ENCODE data around the gene MCCD1. TPM values are rescaled to one million over a fixed set of nuclear protein-coding genes. Genes with fewer than 3 reads are reported as not detected.

Gene MCCD1
- total and polyA plus RNA-seq, 4 donors, result not detected

DNA sequence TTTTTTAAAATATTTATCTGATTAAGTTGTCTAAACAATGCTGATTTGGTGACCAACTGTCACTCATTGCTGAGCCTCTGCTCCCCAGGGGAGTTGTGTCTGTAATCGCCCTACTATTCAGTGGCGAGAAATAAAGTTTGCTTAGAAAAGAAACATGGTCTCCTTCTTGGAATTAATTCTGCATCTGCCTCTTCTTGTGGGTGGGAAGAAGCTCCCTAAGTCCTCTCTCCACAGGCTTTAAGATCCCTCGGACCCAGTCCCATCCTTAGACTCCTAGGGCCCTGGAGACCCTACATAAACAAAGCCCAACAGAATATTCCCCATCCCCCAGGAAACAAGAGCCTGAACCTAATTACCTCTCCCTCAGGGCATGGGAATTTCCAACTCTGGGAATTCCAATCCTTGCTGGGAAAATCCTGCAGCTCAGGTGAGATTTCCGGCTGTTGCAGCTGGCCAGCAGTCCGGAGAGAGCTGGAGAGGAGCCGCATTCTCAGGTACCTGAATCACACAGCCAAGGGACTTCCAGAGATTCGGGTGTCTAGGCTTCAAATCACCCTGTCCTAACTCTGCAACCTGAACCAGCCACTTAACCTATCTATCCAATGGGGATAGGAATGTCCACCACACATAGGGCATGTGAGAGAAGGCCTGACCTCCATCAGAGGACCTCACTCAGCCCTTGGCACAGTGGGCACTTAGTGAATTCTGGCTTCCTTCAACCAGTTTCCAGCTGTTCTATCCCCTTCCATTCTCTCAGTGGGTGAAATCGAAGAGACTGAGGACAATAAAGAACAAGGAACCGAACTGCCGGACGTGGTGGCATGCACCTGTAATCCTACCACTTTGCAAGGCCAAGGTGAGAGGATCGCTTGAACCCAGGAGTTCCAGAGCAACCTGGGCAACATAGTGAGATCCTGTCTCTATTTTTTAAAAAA is 49.7 kb downstream of the MCCD1 start:
- Histone ChIP-seq H3K27me3 (ENCODE audit: control insufficient read depth in 1 of 2, insufficient read depth in 2 of 2, low read length in 1 of 2) (no peaks in the 10 kb centered on the region), H3K27ac (ENCODE audit: low read depth in 1 of 2, low read length in 2 of 2) (no peak overlapping the region), H3K4me1 (ENCODE audit: control insufficient read depth in 1 of 2, insufficient read depth in 2 of 2, low read length in 2 of 2) (no peaks in the 10 kb centered on the region), H3K4me3 (ENCODE audit: low read length in 2 of 2) (no peak overlapping the region), H3K36me3 (ENCODE audit: control insufficient read depth in 1 of 2, insufficient read depth in 2 of 2, low read length in 1 of 2) (no peaks in the 10 kb centered on the region), H3K9me3 (ENCODE audit: control insufficient read depth, low read length) (no peaks in the 10 kb centered on the region)
- intact Hi-C loops (cut with DNase I), result no loop called here
- 82 to 84% methylated on average over 12 of the region's 12 CpGs for WGBS, 2 donors
- DNase-seq (no peak), ATAC-seq (ENCODE audit: low FRiP score) (no peak)

- Histone ChIP-seq H3K9me3 (ENCODE audit: control insufficient read depth, low read length) (no peaks in the 10 kb centered on the region), H3K27me3 (ENCODE audit: control insufficient read depth in 1 of 2, insufficient read depth in 2 of 2, low read length in 1 of 2) (no peaks in the 10 kb centered on the region), H3K4me3 (ENCODE audit: low read length in 2 of 2) (no peak overlapping the region), H3K27ac (ENCODE audit: low read depth in 1 of 2, low read length in 2 of 2) (no peak overlapping the region), H3K36me3 (ENCODE audit: control insufficient read depth in 1 of 2, insufficient read depth in 2 of 2, low read length in 1 of 2) (no peaks in the 10 kb centered on the region), H3K4me1 (ENCODE audit: control insufficient read depth in 1 of 2, insufficient read depth in 2 of 2, low read length in 2 of 2) (no peaks in the 10 kb centered on the region)
- ATAC-seq (ENCODE audit: low FRiP score) (no peak), DNase-seq (no peak)
- intact Hi-C loops (cut with DNase I), result no loop called here
- 92 to 94% methylated on average over 3 of the region's 3 CpGs for WGBS, 2 donors
These were observed 50.4 kb downstream of the MCCD1 start for GRCh38 chr6:31579119-31579505.

Other genes starting within 250 kb of the MCCD1 start
- gene HLA-B, start 171.8 kb upstream of the MCCD1 start, total RNA-seq, result 1,000 to 10,000 TPM in 1 of 2 donors, 100 to 1,000 TPM in 1; 862 to 1,392 TPM
- gene HLA-B, start 171.8 kb upstream of the MCCD1 start, polyA plus RNA-seq, result 100 to 1,000 TPM; 209 to 214 TPM
- 10 to 100 TPM; 19.8 to 29.2 TPM for gene MICA, start 125.4 kb upstream of the MCCD1 start, total RNA-seq
- 10 to 100 TPM; 25.3 to 89.6 TPM for gene MICA, start 125.4 kb upstream of the MCCD1 start, polyA plus RNA-seq
- 1 to 10 TPM; 4.7 to 6.2 TPM for gene MICB, start 30.8 kb upstream of the MCCD1 start, total RNA-seq
- gene MICB, start 30.8 kb upstream of the MCCD1 start, polyA plus RNA-seq, result 1 to 10 TPM; 1.8 to 3.5 TPM
- gene DDX39B, start 13.0 kb downstream of the MCCD1 start, total RNA-seq, result 100 to 1,000 TPM; 235 to 270 TPM
- 100 to 1,000 TPM; 146 to 570 TPM for gene DDX39B, start 13.0 kb downstream of the MCCD1 start, polyA plus RNA-seq
- gene ATP6V1G2, start 17.6 kb downstream of the MCCD1 start, total RNA-seq, result 1 to 10 TPM; 1.3 to 1.5 TPM
- gene ATP6V1G2, start 17.6 kb downstream of the MCCD1 start, polyA plus RNA-seq, result 1 to 10 TPM; 1.4 to 1.8 TPM
- gene NFKBIL1, start 18.6 kb downstream of the MCCD1 start, total RNA-seq, result 10 to 100 TPM; 16.0 to 19.8 TPM
- 10 to 100 TPM; 24.2 to 49.5 TPM for gene NFKBIL1, start 18.6 kb downstream of the MCCD1 start, polyA plus RNA-seq
- gene LTA, start 43.3 kb downstream of the MCCD1 start, total RNA-seq, result not detected
- under 1 TPM in 1 of 2 donors, not detected in 1; 0.18 TPM for gene LTA, start 43.3 kb downstream of the MCCD1 start, polyA plus RNA-seq
- gene TNF, start 46.6 kb downstream of the MCCD1 start, total RNA-seq, result 1 to 10 TPM in 1 of 2 donors, under 1 TPM in 1; 0.66 to 1.9 TPM
- gene TNF, start 46.6 kb downstream of the MCCD1 start, polyA plus RNA-seq, result 1 to 10 TPM in 1 of 2 donors, under 1 TPM in 1; 0.23 to 1.3 TPM
- 1 to 10 TPM; 1.4 to 3.6 TPM for gene LTB, start 53.5 kb downstream of the MCCD1 start, total RNA-seq
- 1 to 10 TPM in 1 of 2 donors, under 1 TPM in 1; 0.88 to 2.5 TPM for gene LTB, start 53.5 kb downstream of the MCCD1 start, polyA plus RNA-seq
- 10 to 100 TPM; 21.1 to 24.6 TPM for gene LST1, start 57.3 kb downstream of the MCCD1 start, total RNA-seq
- gene LST1, start 57.3 kb downstream of the MCCD1 start, polyA plus RNA-seq, result 10 to 100 TPM in 1 of 2 donors, 1 to 10 TPM in 1; 7.9 to 23.4 TPM
- not detected for gene NCR3, start 64.0 kb downstream of the MCCD1 start, total RNA-seq
- gene NCR3, start 64.0 kb downstream of the MCCD1 start, polyA plus RNA-seq, result not detected
- 10 to 100 TPM; 32.6 to 68.3 TPM for gene AIF1, start 86.3 kb downstream of the MCCD1 start, total RNA-seq
- 100 to 1,000 TPM in 1 of 2 donors, 10 to 100 TPM in 1; 38.2 to 166 TPM for gene AIF1, start 86.3 kb downstream of the MCCD1 start, polyA plus RNA-seq
- 100 to 1,000 TPM; 154 to 164 TPM for gene PRRC2A, start 91.8 kb downstream of the MCCD1 start, total RNA-seq
- gene PRRC2A, start 91.8 kb downstream of the MCCD1 start, polyA plus RNA-seq, result 100 to 1,000 TPM in 1 of 2 donors, 10 to 100 TPM in 1; 28.5 to 152 TPM
- gene BAG6, start 123.7 kb downstream of the MCCD1 start, total RNA-seq, result 100 to 1,000 TPM; 207 to 215 TPM
- 100 to 1,000 TPM in 1 of 2 donors, 10 to 100 TPM in 1; 75.0 to 379 TPM for gene BAG6, start 123.7 kb downstream of the MCCD1 start, polyA plus RNA-seq
- under 1 TPM; 0.42 to 0.96 TPM for gene APOM, start 126.9 kb downstream of the MCCD1 start, total RNA-seq
- 1 to 10 TPM in 1 of 2 donors, not detected in 1; 2.6 TPM for gene APOM, start 126.9 kb downstream of the MCCD1 start, polyA plus RNA-seq
- 10 to 100 TPM; 18.3 to 20.2 TPM for gene C6orf47, start 131.8 kb downstream of the MCCD1 start, total RNA-seq
- gene C6orf47, start 131.8 kb downstream of the MCCD1 start, polyA plus RNA-seq, result 10 to 100 TPM in 1 of 2 donors, 1 to 10 TPM in 1; 7.5 to 12.0 TPM
- gene GPANK1, start 136.0 kb downstream of the MCCD1 start, total RNA-seq, result 10 to 100 TPM; 10.9 to 16.5 TPM
- 10 to 100 TPM; 15.9 to 22.8 TPM for gene GPANK1, start 136.0 kb downstream of the MCCD1 start, polyA plus RNA-seq
- 100 to 1,000 TPM; 100 to 106 TPM for gene CSNK2B, start 137.1 kb downstream of the MCCD1 start, total RNA-seq
- 100 to 1,000 TPM; 122 to 191 TPM for gene CSNK2B, start 137.1 kb downstream of the MCCD1 start, polyA plus RNA-seq
- 10 to 100 TPM; 19.6 to 20.8 TPM for gene LY6G5B, start 141.0 kb downstream of the MCCD1 start, total RNA-seq
- 10 to 100 TPM in 1 of 2 donors, 1 to 10 TPM in 1; 1.6 to 25.1 TPM for gene LY6G5B, start 141.0 kb downstream of the MCCD1 start, polyA plus RNA-seq
- 1 to 10 TPM; 1.2 to 3.3 TPM for gene LY6G5C, start 152.1 kb downstream of the MCCD1 start, total RNA-seq
- 1 to 10 TPM; 3.3 to 5.9 TPM for gene LY6G5C, start 152.1 kb downstream of the MCCD1 start, polyA plus RNA-seq
- 10 to 100 TPM; 41.8 to 48.1 TPM for gene ABHD16A, start 174.4 kb downstream of the MCCD1 start, total RNA-seq
- gene ABHD16A, start 174.4 kb downstream of the MCCD1 start, polyA plus RNA-seq, result 10 to 100 TPM; 12.9 to 50.1 TPM
- not detected for gene LY6G6F, start 177.9 kb downstream of the MCCD1 start, total RNA-seq
- not detected for gene LY6G6F, start 177.9 kb downstream of the MCCD1 start, polyA plus RNA-seq
- gene LY6G6D, start 186.4 kb downstream of the MCCD1 start, total RNA-seq, result not detected
- gene LY6G6D, start 186.4 kb downstream of the MCCD1 start, polyA plus RNA-seq, result not detected
- gene LY6G6C, start 192.8 kb downstream of the MCCD1 start, total RNA-seq, result not detected
- not detected for gene LY6G6C, start 192.8 kb downstream of the MCCD1 start, polyA plus RNA-seq
- under 1 TPM; 0.84 to 0.96 TPM for gene MPIG6B, start 194.4 kb downstream of the MCCD1 start, total RNA-seq
- gene MPIG6B, start 194.4 kb downstream of the MCCD1 start, polyA plus RNA-seq, result not detected
- gene DDAH2, start 200.3 kb downstream of the MCCD1 start, total RNA-seq, result 100 to 1,000 TPM; 122 to 133 TPM
- 100 to 1,000 TPM; 118 to 189 TPM for gene DDAH2, start 200.3 kb downstream of the MCCD1 start, polyA plus RNA-seq
- gene CLIC1, start 207.6 kb downstream of the MCCD1 start, total RNA-seq, result 100 to 1,000 TPM; 303 to 322 TPM
- 100 to 1,000 TPM; 331 to 368 TPM for gene CLIC1, start 207.6 kb downstream of the MCCD1 start, polyA plus RNA-seq
- 10 to 100 TPM in 1 of 2 donors, 1 to 10 TPM in 1; 5.9 to 15.1 TPM for gene MSH5, start 211.0 kb downstream of the MCCD1 start, total RNA-seq
- 1 to 10 TPM in 1 of 2 donors, not detected in 1; 7.0 TPM for gene MSH5, start 211.0 kb downstream of the MCCD1 start, polyA plus RNA-seq
- gene SAPCD1, start 233.7 kb downstream of the MCCD1 start, total RNA-seq, result 1 to 10 TPM in 1 of 2 donors, under 1 TPM in 1; 0.68 to 2.9 TPM
- 1 to 10 TPM in 1 of 2 donors, not detected in 1; 3.2 TPM for gene SAPCD1, start 233.7 kb downstream of the MCCD1 start, polyA plus RNA-seq
- gene VWA7, start 248.4 kb downstream of the MCCD1 start, total RNA-seq, result 1 to 10 TPM in 1 of 2 donors, under 1 TPM in 1; 0.58 to 1.3 TPM
- under 1 TPM in 1 of 2 donors, not detected in 1; 0.23 TPM for gene VWA7, start 248.4 kb downstream of the MCCD1 start, polyA plus RNA-seq